ENCODE measurements around the gene PDE6A.
"Not testable (repeated sequence)": the region's sequence is repeated elsewhere in the genome, so short reads cannot be mapped to it uniquely, and the experiment has no call there.

Gene PDE6A

GRCh38 chr5:149948993-149949392 is 4.4 kb upstream of the PDE6A start:
- H3K4me3 ChIP-seq (ENCODE audit: low read length): no peak overlapping the region
- H3K9me3 ChIP-seq (ENCODE audit: control insufficient read depth, insufficient read depth, low read length): no peaks in the 10 kb centered on the region
- TF ChIP-seq EZH2phosphoT487 (IDR thresholded peaks at IDR 0.05; ENCODE audit: borderline replicate concordance, low read length): no peak
- no peak for TF ChIP-seq CTCF (IDR thresholded peaks at IDR 0.05; ENCODE audit: low read depth, low read length, poor library complexity, severe bottlenecking)

GRCh38 chr5:149946118-149946517 is 1.5 kb upstream of the PDE6A start:
- H3K4me1 ChIP-seq (ENCODE audit: control insufficient read depth, low read length): no peaks in the 10 kb centered on the region
- H3K9me3 ChIP-seq (ENCODE audit: control insufficient read depth, insufficient read depth, low read length): no peaks in the 10 kb centered on the region
- TF ChIP-seq EZH2phosphoT487 (IDR thresholded peaks at IDR 0.05; ENCODE audit: borderline replicate concordance, low read length) (no peak), CTCF (IDR thresholded peaks at IDR 0.05; ENCODE audit: low read depth, low read length, poor library complexity, severe bottlenecking) (no peak)
- H3F3A ChIP-seq (ENCODE audit: control insufficient read depth, insufficient read depth): no peaks in the 10 kb centered on the region
- H3K79me2 ChIP-seq (ENCODE audit: control insufficient read depth, low read length): no peaks in the 10 kb centered on the region
- H3K4me2 ChIP-seq (ENCODE audit: low read length): no peak overlapping the region
- no peaks in the 10 kb centered on the region for H3K9me2 ChIP-seq (replicated peaks; ENCODE audit: control insufficient read depth, low read length)
- peaks cover 25% of the 10 kb centered on the region for H3K27me3 ChIP-seq (ENCODE audit: control insufficient read depth, low read length)
- H3K4me3 ChIP-seq (ENCODE audit: low read length): no peak overlapping the region
- H3K27ac ChIP-seq (ENCODE audit: low read depth, low read length): no peak overlapping the region
- no peaks in the 10 kb centered on the region for H4K20me1 ChIP-seq (ENCODE audit: control insufficient read depth, insufficient read depth, low read depth, low read length)
- H3K36me3 ChIP-seq (ENCODE audit: control insufficient read depth, low read length): no peaks in the 10 kb centered on the region

More at GRCh38 chr5:149948993-149949392, 4.4 kb upstream of the PDE6A start:
- H3F3A ChIP-seq (ENCODE audit: control insufficient read depth, insufficient read depth): no peaks in the 10 kb centered on the region
- H3K27ac ChIP-seq (ENCODE audit: low read depth, low read length): no peak overlapping the region
- no peaks in the 10 kb centered on the region for H3K36me3 ChIP-seq (ENCODE audit: control insufficient read depth, low read length)
- H3K4me1 ChIP-seq (ENCODE audit: control insufficient read depth, low read length): no peaks in the 10 kb centered on the region
- no peaks in the 10 kb centered on the region for H4K20me1 ChIP-seq (ENCODE audit: control insufficient read depth, insufficient read depth, low read depth, low read length)
- H3K9me2 ChIP-seq (replicated peaks; ENCODE audit: control insufficient read depth, low read length): no peaks in the 10 kb centered on the region
- no peaks in the 10 kb centered on the region for H3K79me2 ChIP-seq (ENCODE audit: control insufficient read depth, low read length)
- H3K27me3 ChIP-seq (ENCODE audit: control insufficient read depth, low read length): peaks cover 21% of the 10 kb centered on the region
- H3K4me2 ChIP-seq (ENCODE audit: low read length): no peak overlapping the region

GRCh38 chr5:149943177-149943949 is 1.2 kb downstream of the PDE6A start:
- not testable (repeated sequence) for H3K4me3 ChIP-seq (ENCODE audit: low read length); H3K4me1 ChIP-seq (ENCODE audit: control insufficient read depth, low read length); H4K20me1 ChIP-seq (ENCODE audit: control insufficient read depth, insufficient read depth, low read depth, low read length); H3K27ac ChIP-seq (ENCODE audit: low read depth, low read length); H3F3A ChIP-seq (ENCODE audit: control insufficient read depth, insufficient read depth); H3K79me2 ChIP-seq (ENCODE audit: control insufficient read depth, low read length); H3K9me3 ChIP-seq (ENCODE audit: control insufficient read depth, insufficient read depth, low read length); H3K36me3 ChIP-seq (ENCODE audit: control insufficient read depth, low read length); H3K9me2 ChIP-seq (replicated peaks; ENCODE audit: control insufficient read depth, low read length); H3K4me2 ChIP-seq (ENCODE audit: low read length)
- H3K27me3 ChIP-seq (ENCODE audit: control insufficient read depth, low read length): peaks cover 17% of the 10 kb centered on the region

- not testable (repeated sequence) for H3F3A ChIP-seq (ENCODE audit: control insufficient read depth, insufficient read depth); H3K4me1 ChIP-seq (ENCODE audit: control insufficient read depth, low read length); H3K4me2 ChIP-seq (ENCODE audit: low read length); H3K4me3 ChIP-seq (ENCODE audit: low read length); H3K79me2 ChIP-seq (ENCODE audit: control insufficient read depth, low read length); H4K20me1 ChIP-seq (ENCODE audit: control insufficient read depth, insufficient read depth, low read depth, low read length); H3K27ac ChIP-seq (ENCODE audit: low read depth, low read length); H3K9me2 ChIP-seq (replicated peaks; ENCODE audit: control insufficient read depth, low read length); H3K36me3 ChIP-seq (ENCODE audit: control insufficient read depth, low read length); H3K9me3 ChIP-seq (ENCODE audit: control insufficient read depth, insufficient read depth, low read length)
- peaks cover 20% of the 10 kb centered on the region for H3K27me3 ChIP-seq (ENCODE audit: control insufficient read depth, low read length)
Measured at GRCh38 chr5:149942741-149943169, 1.8 kb downstream of the PDE6A start.

Measured in DOHH2 (cell line).